Bone marrow (tissue), 2 donors: ENCODE measurements around the gene HMGCL.

Experiments
- DNase-seq, 2 donors: peaks; one replicate each; lab custom pipeline; 2025; lab: John Stamatoyannopoulos, UW

Gene HMGCL

DNA sequence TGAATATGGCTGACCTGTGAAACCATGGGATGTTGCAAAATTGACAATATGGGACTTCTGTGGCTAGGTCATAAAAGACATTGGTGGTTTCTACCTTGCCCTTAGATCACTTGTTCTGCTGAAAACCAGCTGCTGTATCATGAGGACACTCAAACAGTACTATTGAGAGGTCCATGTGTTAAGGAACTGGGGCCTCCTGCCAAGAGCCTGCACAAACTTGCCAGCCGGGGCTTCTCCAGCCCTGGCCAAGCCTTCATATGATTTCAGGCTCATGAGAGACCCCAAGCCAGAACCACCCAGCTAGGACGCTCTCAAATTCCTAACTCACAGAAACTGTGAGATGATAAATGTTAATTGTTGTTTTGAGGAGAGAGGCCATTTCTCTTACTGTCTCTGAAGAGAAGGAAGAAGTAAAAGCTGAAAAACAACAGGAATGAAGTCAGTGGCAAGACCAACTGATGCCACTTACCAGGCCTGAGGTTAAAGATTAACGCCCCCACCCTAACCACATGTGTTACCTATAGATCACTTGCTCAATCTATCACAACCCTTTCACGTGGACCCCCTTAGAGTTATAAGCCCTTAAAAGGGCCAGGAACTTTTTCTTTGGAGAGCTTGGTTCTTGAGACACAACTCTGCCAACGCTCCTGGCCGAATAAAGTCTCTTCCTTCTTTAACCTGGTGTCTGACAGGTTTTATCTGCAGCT lies 50.9 kb downstream of the HMGCL start:
- no peak for DNase-seq

- no peak for DNase-seq
Measured at GRCh38 chr1:23772854-23773242, 52.4 kb downstream of the HMGCL start.

DNA sequence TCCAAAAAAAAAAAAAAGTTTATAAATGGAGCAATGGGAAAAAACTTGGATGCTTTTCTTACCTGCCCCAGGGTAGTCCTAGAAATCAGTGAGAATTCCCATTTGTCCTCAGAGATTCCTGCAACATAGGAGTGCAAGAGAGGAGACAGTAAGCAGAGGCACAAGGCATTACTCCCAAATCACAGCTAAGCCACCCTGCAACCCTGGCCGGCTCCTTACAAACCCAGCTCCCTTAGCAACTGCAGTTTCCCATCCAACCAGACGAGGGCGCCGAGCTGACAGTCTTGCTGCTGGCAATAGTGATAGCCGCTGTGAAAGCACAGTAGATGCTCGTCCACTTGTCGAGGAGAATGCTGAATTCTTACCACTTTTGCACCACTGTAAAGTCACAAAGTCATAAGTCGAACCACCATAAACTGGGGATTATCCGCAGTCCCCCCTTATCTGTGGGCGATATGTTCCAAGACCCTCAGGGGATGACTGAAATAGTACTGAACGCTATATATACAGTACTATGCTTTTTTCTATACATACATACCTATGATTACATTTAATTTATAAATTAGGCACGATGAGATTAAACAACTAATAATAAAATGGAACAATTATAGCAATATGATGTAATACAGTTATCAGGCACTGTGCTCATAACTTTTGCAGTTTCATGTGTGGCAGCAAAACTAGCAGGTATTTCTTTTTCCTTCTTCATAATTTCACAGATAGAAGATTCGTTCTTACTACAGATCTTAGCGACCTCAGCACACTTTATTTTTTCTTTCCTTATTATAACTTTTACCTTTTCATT lies 53.0 kb downstream of the HMGCL start:
- peak; percentile 53 to 71 for DNase-seq

DNA sequence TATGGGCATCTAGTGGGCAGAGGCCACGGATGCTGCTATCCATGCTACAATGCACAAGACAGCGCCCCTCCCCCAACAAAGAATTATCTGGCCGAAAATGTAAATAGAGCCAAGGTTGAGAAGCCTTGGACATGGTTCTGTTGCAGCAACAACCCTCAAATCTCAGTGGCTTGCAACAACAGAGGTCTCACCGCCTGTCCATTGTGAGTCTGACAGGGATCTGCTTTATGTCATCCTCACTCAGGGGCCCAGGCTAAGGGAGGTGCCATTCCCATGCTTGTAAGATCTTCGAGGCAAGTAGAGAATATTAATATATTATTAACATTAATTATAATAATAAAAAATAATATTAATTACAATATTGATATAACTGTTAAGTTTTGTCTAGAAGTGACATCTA lies 56.5 kb downstream of the HMGCL start:
- DNase-seq: no peak

GRCh38 chr1:23763041-23763577 lies 62.1 kb downstream of the HMGCL start:
- DNase-seq: no peak

DNA sequence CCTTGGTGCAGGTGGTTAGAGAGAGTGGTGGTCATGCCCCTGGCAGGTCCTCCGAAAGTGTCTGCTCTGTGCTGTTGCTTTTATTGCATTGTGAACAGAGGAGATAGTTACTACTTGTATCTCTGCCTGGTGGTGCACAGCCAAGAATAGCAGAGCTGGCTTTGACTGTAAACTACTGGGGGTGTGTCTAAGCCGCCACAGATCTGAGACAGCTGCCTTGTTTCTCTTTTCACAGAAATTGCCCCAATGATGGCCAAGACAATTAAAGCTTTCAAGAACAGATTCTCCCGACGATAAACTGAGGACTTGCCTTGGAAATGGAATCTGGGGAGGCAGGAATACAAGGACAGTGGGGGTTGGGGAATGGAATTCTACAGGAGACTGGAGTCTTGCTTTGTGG lies 66.0 kb downstream of the HMGCL start:
- no peak for DNase-seq

DNA sequence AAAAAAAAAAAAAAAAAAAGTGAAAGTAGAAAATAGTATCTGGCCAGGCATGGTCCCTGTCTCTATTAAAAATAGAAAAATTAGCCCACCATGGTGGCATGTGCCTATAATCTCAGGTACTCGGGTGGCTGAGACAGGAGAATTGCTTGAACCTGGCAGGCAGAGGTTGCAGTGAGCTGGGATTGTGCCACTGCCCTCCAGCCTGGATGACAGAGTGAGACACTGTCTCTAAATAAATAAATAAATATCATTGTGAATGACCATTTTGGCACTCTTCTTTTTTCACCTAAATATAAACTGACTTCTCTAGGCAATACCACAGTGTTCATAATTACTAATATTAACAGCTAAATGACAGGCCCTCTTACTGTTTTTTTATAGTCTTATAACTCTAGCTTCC lies 67.4 kb downstream of the HMGCL start:
- no peak for DNase-seq

DNA sequence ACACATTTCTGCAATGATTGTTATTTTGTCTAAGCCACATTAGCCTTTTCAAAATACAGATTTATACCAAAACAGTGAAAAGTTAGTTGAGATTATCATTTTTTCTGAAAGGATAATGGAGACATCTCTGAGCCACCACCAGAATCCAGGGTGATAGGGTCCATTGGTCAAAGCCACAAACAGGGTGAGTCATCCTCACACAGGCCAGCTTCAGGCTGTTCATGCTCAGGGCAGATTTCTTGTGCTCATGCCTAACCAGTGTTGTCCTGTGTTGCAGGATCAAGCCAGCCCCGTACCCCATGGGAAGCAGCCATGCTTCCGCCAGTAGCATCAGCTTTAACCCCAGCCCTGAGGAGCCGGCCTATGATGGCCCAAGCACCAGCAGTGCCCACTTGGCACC lies 68.6 kb downstream of the HMGCL start:
- no peak for DNase-seq

- no peak for DNase-seq
Measured at GRCh38 chr1:23752909-23753308, 72.3 kb downstream of the HMGCL start.
